ENCODE measurements around the gene RMND1.
"Not testable (repeated sequence)": the region's sequence is repeated elsewhere in the genome, so short reads cannot be mapped to it uniquely, and the experiment has no call there.

Gene RMND1

GRCh38 chr6:151451417-151451949 lies 443 bp downstream of the RMND1 start:
- no peak for DNase-seq (ENCODE audit: low read depth)

- not testable (repeated sequence) for DNase-seq (ENCODE audit: low read depth)
Measured at GRCh38 chr6:151450928-151451327, 998 bp downstream of the RMND1 start.

GRCh38 chr6:151448623-151449022 lies 3.3 kb downstream of the RMND1 start:
- no peak for DNase-seq (ENCODE audit: low read depth)

- no peak for DNase-seq (ENCODE audit: low read depth)
Measured at GRCh38 chr6:151447237-151447636, 4.7 kb downstream of the RMND1 start.

- DNase-seq (ENCODE audit: low read depth): no peak
Measured at GRCh38 chr6:151445482-151445881, 6.4 kb downstream of the RMND1 start.

GRCh38 chr6:151443911-151444621 lies 7.9 kb downstream of the RMND1 start:
- DNase-seq (ENCODE audit: low read depth): no peak

- DNase-seq (ENCODE audit: low read depth): no peak
Measured at GRCh38 chr6:151443454-151443853, 8.5 kb downstream of the RMND1 start.

- no peak for DNase-seq (ENCODE audit: low read depth)
Measured at GRCh38 chr6:151442371-151442770, 9.6 kb downstream of the RMND1 start.

- DNase-seq (ENCODE audit: low read depth): no peak
Measured at GRCh38 chr6:151441390-151442166, 10.3 kb downstream of the RMND1 start.

- no peak for DNase-seq (ENCODE audit: low read depth)
Measured at GRCh38 chr6:151440930-151441329, 11.0 kb downstream of the RMND1 start.

GRCh38 chr6:151440498-151440897 lies 11.4 kb downstream of the RMND1 start:
- DNase-seq (ENCODE audit: low read depth): no peak

GRCh38 chr6:151437401-151437800 lies 14.5 kb downstream of the RMND1 start:
- DNase-seq (ENCODE audit: low read depth): no peak

GRCh38 chr6:151436802-151437201 lies 15.1 kb downstream of the RMND1 start:
- no peak for DNase-seq (ENCODE audit: low read depth)

- no peak for DNase-seq (ENCODE audit: low read depth)
Measured at GRCh38 chr6:151436300-151436699, 15.6 kb downstream of the RMND1 start.

GRCh38 chr6:151434369-151434768 lies 17.6 kb downstream of the RMND1 start:
- DNase-seq (ENCODE audit: low read depth): no peak

GRCh38 chr6:151432651-151433050 lies 19.3 kb downstream of the RMND1 start:
- DNase-seq (ENCODE audit: low read depth): no peak

- DNase-seq (ENCODE audit: low read depth): no peak
Measured at GRCh38 chr6:151431337-151431736, 20.6 kb downstream of the RMND1 start.

GRCh38 chr6:151430886-151431285 lies 21.0 kb downstream of the RMND1 start:
- DNase-seq (ENCODE audit: low read depth): no peak

GRCh38 chr6:151428093-151428735 lies 23.7 kb downstream of the RMND1 start:
- DNase-seq (ENCODE audit: low read depth): no peak

GRCh38 chr6:151425561-151425960 lies 26.4 kb downstream of the RMND1 start:
- DNase-seq (ENCODE audit: low read depth): no peak

- no peak for DNase-seq (ENCODE audit: low read depth)
Measured at GRCh38 chr6:151422981-151423380, 28.9 kb downstream of the RMND1 start.

- no peak for DNase-seq (ENCODE audit: low read depth)
Measured at GRCh38 chr6:151417477-151417876, 34.4 kb downstream of the RMND1 start.
